BJ (cell line): ENCODE data around the gene TMED4. TPM values are rescaled to one million over a fixed set of nuclear protein-coding genes. Genes with fewer than 3 reads are reported as not detected.

Experiments used
- CTCF ChIA-PET: fragments of 350-600 bp; formaldehyde crosslinking; extraction: SDS; loops from one replicate; lab custom pipeline; 2021; ENCODE audit warnings: antibody characterized with exemption, inconsistent platforms; lab: Yijun Ruan, JAX
- POLR2A ChIA-PET: fragments of 300-600 bp; sonication (Branson Sonifier 250); formaldehyde crosslinking; extraction: SDS; loops from one replicate; lab custom pipeline; 2021; ENCODE audit warnings: antibody characterized with exemption; lab: Charles Lee
- DNase-seq: peaks from one replicate; pipeline ENCODE4 v3.0.0-alpha.2; 2011; ENCODE audit warnings: low read depth
- H3K27me3 ChIP-seq: 2 replicates; pipeline ENCODE4 v1.6.0; 2011; ENCODE audit warnings: low read length; ENCODE audit not compliant: control insufficient read depth, insufficient read depth
- H3K36me3 ChIP-seq: 2 replicates; pipeline ENCODE4 v1.5.1; 2011; ENCODE audit warnings: low read length; ENCODE audit not compliant: control insufficient read depth, insufficient read depth
- H3K4me3 ChIP-seq: 2 replicates; pipeline ENCODE4 v1.5.1; 2011; ENCODE audit warnings: low read depth, mild to moderate bottlenecking, control low read depth, low read length
- CTCF ChIP-seq: IDR thresholded peaks from 2 replicates; pipeline ENCODE4 v1.5.1; 2011; ENCODE audit warnings: low read depth, mild to moderate bottlenecking, control low read depth, inconsistent platforms, low read length, moderate library complexity; ENCODE audit not compliant: insufficient read depth
- polyA plus RNA-seq: library from polyadenylated mRNA; depleted of rRNA; stranded (reverse); fragments of >200 nt; gene quantifications from 2 replicates; pipeline ENCODE4 v1.2.3, GENCODE V29; 2011

TMED4 gene
- polyA plus RNA-seq, 1 experiment = 80.9 TPM

DNA sequence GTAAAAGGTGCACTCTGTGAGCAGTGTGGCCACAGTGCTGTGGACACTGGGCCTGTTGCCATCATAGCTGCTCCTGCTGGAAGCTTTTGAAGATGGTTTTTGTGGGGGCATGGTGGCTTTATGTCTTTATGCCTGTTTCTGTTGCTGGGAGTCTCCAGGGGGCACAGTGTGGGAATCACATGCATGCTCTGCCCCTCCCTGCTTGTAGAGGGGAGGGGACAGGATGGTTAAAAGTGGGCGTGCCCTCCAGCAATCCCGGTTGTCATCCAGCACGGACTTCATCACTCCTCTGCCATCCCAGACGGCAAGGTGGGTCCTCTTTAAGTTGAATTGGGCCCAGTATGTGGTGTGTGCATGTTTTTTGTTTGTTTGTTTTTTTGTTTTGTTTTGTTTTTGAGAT is 44.6 kb upstream of the TMED4 start:
- CTCF ChIA-PET = interaction anchor here (0.7 kb wide), 1 partner anchor 138 kb away, joined by 3 read pairs; no protein-coding TSS in a partner anchor
- POLR2A ChIA-PET = no interaction called here
- DNase-seq = no peak
- Histone ChIP-seq H3K27me3 (no peaks in the 10 kb centered on the region), H3K4me3 (no peak overlapping the region), H3K36me3 (peaks cover 15% of the 10 kb centered on the region)
- TF ChIP-seq CTCF = no peak

- no peak for DNase-seq
- Histone ChIP-seq H3K27me3 (no peaks in the 10 kb centered on the region), H3K36me3 (peaks cover 15% of the 10 kb centered on the region), H3K4me3 (no peak overlapping the region)
- no peak for TF ChIP-seq CTCF
- ChIA-PET POLR2A (no interaction called here), CTCF (interaction anchor here (0.7 kb wide), 1 partner anchor 137 kb away, joined by 3 read pairs; no protein-coding TSS in a partner anchor)
Measured at GRCh38 chr7:44625526-44626471, 43.8 kb upstream of the TMED4 start.

GRCh38 chr7:44624318-44624717 is 42.3 kb upstream of the TMED4 start:
- CTCF ChIA-PET = interaction anchor here (1.0 kb wide), 1 partner anchor 11 kb away, joined by 5 read pairs; no protein-coding TSS in a partner anchor

DNA sequence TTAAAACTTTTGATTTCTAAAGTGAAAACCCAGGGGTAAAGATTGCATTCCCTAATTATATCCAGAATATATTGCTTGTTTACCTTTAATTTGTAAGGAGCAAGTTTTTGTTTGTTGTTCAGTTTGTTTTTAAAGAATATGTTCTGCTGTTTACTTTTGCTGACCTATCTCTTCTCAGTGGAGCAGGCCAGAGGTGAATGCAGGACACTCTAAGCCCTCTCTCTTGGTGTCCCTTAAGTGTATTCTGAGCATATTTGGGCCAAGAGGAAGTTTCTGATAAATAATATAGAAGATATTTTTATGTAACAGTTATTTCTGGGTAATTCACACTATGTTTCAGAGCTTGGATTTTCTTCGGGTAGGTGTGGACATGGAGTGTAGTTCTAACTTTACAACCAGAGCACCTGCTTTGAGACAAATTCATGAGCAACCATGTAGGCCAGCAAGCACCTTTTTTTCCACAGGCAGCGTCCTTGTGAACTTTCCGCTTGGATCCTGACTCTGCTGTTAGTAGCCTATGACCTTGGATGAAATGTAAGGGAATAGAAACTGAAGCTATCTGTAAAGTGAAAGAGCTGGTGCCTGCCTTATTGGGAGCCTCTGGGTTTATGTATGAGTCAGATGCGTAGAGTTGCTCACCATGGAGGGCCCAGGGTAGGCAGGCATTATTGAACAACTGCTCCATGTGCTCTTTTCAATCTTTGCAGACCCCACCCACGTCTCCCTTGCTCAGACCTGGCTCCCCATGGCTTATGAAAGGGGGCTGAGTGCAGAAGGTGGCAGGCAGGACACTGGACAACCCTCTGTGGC is 40.5 kb upstream of the TMED4 start:
- ChIA-PET CTCF (interaction anchor here (1.8 kb wide), 1 partner anchor 12 kb away, joined by 5 read pairs; no protein-coding TSS in a partner anchor), POLR2A (no interaction called here)
- H3K4me3 ChIP-seq = no peak overlapping the region
- DNase-seq = no peak
- no peaks in the 10 kb centered on the region for H3K27me3 ChIP-seq
- TF ChIP-seq CTCF = no peak
- peaks cover 10% of the 10 kb centered on the region for H3K36me3 ChIP-seq

More at GRCh38 chr7:44624318-44624717, 42.3 kb upstream of the TMED4 start:
- no peak for TF ChIP-seq CTCF
- Histone ChIP-seq H3K36me3 (peaks cover 13% of the 10 kb centered on the region), H3K27me3 (no peaks in the 10 kb centered on the region), H3K4me3 (no peak overlapping the region)
- DNase-seq = no peak
- POLR2A ChIA-PET = no interaction called here

GRCh38 chr7:44621750-44622103 is 39.7 kb upstream of the TMED4 start:
- DNase-seq = no peak
- Histone ChIP-seq H3K36me3 (peaks cover 10% of the 10 kb centered on the region), H3K4me3 (no peak overlapping the region), H3K27me3 (no peaks in the 10 kb centered on the region)
- CTCF ChIA-PET = interaction anchor here (1.2 to 1.8 kb wide), 2 partner anchors 11 to 225 kb away, joined by 3 to 5 read pairs; no protein-coding TSS in a partner anchor
- no peak for TF ChIP-seq CTCF
- POLR2A ChIA-PET = no interaction called here
